GM12878 (cell line): ENCODE measurements around the gene FAM184B. TPM values are rescaled to one million over a fixed set of nuclear protein-coding genes. Genes with fewer than 3 reads are reported as not detected.
A peak's percentile ranks its signal among the peaks of the same experiment; 100 is the strongest.

Source experiments
- ATAC-seq: fragments of 200-7000 bp; cut with Tn5 transposase; 3 replicates; pipeline ENCODE4 v1.9.1; 2020; ENCODE audit warnings: mild to moderate bottlenecking, moderate library complexity
- BruUV-seq: library from RNA; stranded (reverse); fragments of 400-500 nt; replicated peaks from 2 replicates; lab custom pipeline; 2021; lab: Mats Ljungman, UMichigan
- CTCF ChIA-PET: fragments of 300-600 bp; sonication (Branson Sonifier 250); formaldehyde crosslinking; extraction: SDS; loops from one replicate; lab custom pipeline; 2021; ENCODE audit warnings: inconsistent platforms; lab: Yijun Ruan, JAX
- POLR2A ChIA-PET: fragments of 350-600 bp; formaldehyde crosslinking; extraction: SDS; loops from one replicate; lab custom pipeline; 2021; ENCODE audit warnings: inconsistent platforms; lab: Charles Lee
- RAD21 ChIA-PET: fragments of 300-600 bp; sonication (Branson Sonifier 250); formaldehyde crosslinking; loops from one replicate; lab custom pipeline; 2023; ENCODE audit warnings: antibody characterized with exemption; ENCODE audit not compliant: unreplicated experiment; lab: Charles Lee
- SMC1A ChIA-PET: fragments of 300-600 bp; sonication (Branson Sonifier 250); formaldehyde crosslinking; loops from one replicate; lab custom pipeline; 2023; ENCODE audit not compliant: unreplicated experiment, uncharacterized antibody; lab: Charles Lee
- DNase-seq: peaks from one replicate; pipeline ENCODE4 v3.0.0-alpha.2; 2011; ENCODE audit warnings: low read depth, low spot score
- FAIRE-seq: peaks from 3 replicates; lab custom pipeline; 2011; peaks lifted over from hg19 to GRCh38; lab: Jason Lieb, UNC
- H2AFZ ChIP-seq: 2 replicates; pipeline ENCODE4 v1.6.0; 2011; ENCODE audit warnings: low read depth, low read length, control low read depth; ENCODE audit not compliant: control insufficient read depth
- H3K27ac ChIP-seq: 2 replicates; pipeline ENCODE4 v1.5.1; 2011; ENCODE audit warnings: control low read depth; ENCODE audit not compliant: control insufficient read depth, insufficient read depth
- H3K27me3 ChIP-seq, 2 experiments: replicated peaks in 1 of 2; 2 replicates each; pipeline versions ENCODE4 v1.6.0 to v1.6.1; 2011; ENCODE audit warnings: low read length in 1 of 2; ENCODE audit not compliant: control insufficient read depth in 2 of 2, insufficient read depth in 2 of 2
- H3K36me3 ChIP-seq, 2 experiments: 2 replicates each; pipeline ENCODE4 v1.5.1; 2011; ENCODE audit warnings: low read length in 1 of 2; ENCODE audit not compliant: control insufficient read depth in 2 of 2, insufficient read depth in 2 of 2
- H3K4me1 ChIP-seq: 2 replicates; pipeline ENCODE4 v1.6.1; 2011; ENCODE audit warnings: mild to moderate bottlenecking, low read length, moderate library complexity, mixed read lengths; ENCODE audit not compliant: control insufficient read depth, insufficient read depth
- H3K4me2 ChIP-seq: 2 replicates; pipeline ENCODE4 v1.6.0; 2011; ENCODE audit warnings: control low read depth; ENCODE audit not compliant: control insufficient read depth, insufficient read depth
- H3K4me3 ChIP-seq: fragments of 200-600 bp; sonication (generic); 2 replicates; pipeline ENCODE4 v1.5.1; 2016
- H3K79me2 ChIP-seq: 2 replicates; pipeline ENCODE4 v1.6.0; 2011; ENCODE audit warnings: low read length; ENCODE audit not compliant: control insufficient read depth, insufficient read depth
- H3K9ac ChIP-seq: 2 replicates; pipeline ENCODE4 v1.8.0; 2011; ENCODE audit warnings: low read length, control low read depth, mixed read lengths; ENCODE audit not compliant: control insufficient read depth, insufficient read depth
- H3K9me3 ChIP-seq: replicated peaks from 3 replicates; pipeline ENCODE4 v1.5.1; 2011; ENCODE audit warnings: mild to moderate bottlenecking, low read length; ENCODE audit not compliant: control insufficient read depth, insufficient read depth
- H4K20me1 ChIP-seq: 2 replicates; pipeline ENCODE4 v1.6.0; 2011; ENCODE audit not compliant: control insufficient read depth, insufficient read depth
- CEBPZ ChIP-seq: fragments of 150-350 bp; IDR thresholded peaks from 2 replicates; pipeline ENCODE4 v1.6.1; 2016; ENCODE audit warnings: low read depth, low read length
- CHD1 ChIP-seq: IDR thresholded peaks from 2 replicates; pipeline ENCODE4 v1.6.1; 2012; ENCODE audit warnings: low read depth, low read length, improper control_type of control experiment
- JUNB ChIP-seq: IDR thresholded peaks from 2 replicates; pipeline ENCODE4 v1.6.1; 2016; ENCODE audit warnings: antibody characterized with exemption, mild to moderate bottlenecking
- RUNX3 ChIP-seq: IDR thresholded peaks from 2 replicates; pipeline ENCODE4 v1.6.1; 2012; ENCODE audit warnings: low read length, inconsistent platforms
- YBX1 ChIP-seq: fragments of 450-650 bp; IDR thresholded peaks from 2 replicates; pipeline ENCODE4 v1.6.1; 2016; ENCODE audit warnings: antibody characterized with exemption
- WGBS: methylation state at CpG from one replicate; pipeline ENCODE4 v1.1.6; 2016; ENCODE audit warnings: low lambda C conversion rate; ENCODE audit not compliant: insufficient replicate concordance, insufficient coverage; ENCODE audit errors: missing lambda C conversion rate; 5-methylcytosine and 5-hydroxymethylcytosine counted together
- in situ Hi-C: fragments of 300-500 bp; cut with MboI; formaldehyde crosslinking; loops from 9 replicates; pipeline ENCODE4 v1.14.3; 2018; ENCODE audit warnings: mixed read lengths
- intact Hi-C: fragments of 100-400 bp; cut with micrococcal nuclease; formaldehyde crosslinking; loops from one replicate; pipeline ENCODE4 v1.14.2; 2022; ENCODE audit not compliant: unreplicated experiment
- polyA plus RNA-seq, 11 experiments: library from polyadenylated mRNA; depleted of rRNA in 4 of 11; unstranded in 6 of 11; stranded (reverse) in 5 of 11; fragments of >200 nt; fragmentation: Nextera tagmentation in 4 of 11; fragmentation: Illumina TruSeq in 1 of 11; extraction: Ambion mirVana in 4 of 11; extraction: Trizol in 1 of 11; gene quantifications; 1 replicate in 1 of 11; 2 replicates in 10 of 11; pipeline versions ENCODE4 v1.2.1 to v1.2.3, GENCODE V29; 2011 to 2016; ENCODE audit warnings: inconsistent platforms in 2 of 11, missing spikeins in 2 of 11, low read depth in 1 of 11
- total RNA-seq, 4 experiments: library from RNA; depleted of rRNA in 3 of 4; stranded (reverse); fragments of >200 nt in 3 of 4; fragmentation: Illumina TruSeq in 1 of 4; extraction: Trizol in 1 of 4; gene quantifications; 2 replicates each; pipeline versions ENCODE4 v1.2.1 to v1.2.3, GENCODE V29; 2013 to 2021
- TF ChIP-seq, protein P1 (sequence below): fragments of 450-650 bp; IDR thresholded peaks from 2 replicates; pipeline ENCODE4 v1.6.1; 2016; ENCODE audit warnings: mild to moderate bottlenecking

FAM184B gene
- total and polyA plus RNA-seq, 10 of the 15 experiments (the other 5 are each of a cell fraction or from before 2014, with no cell fraction given): under 0.01 TPM; not detected in 9

DNA sequence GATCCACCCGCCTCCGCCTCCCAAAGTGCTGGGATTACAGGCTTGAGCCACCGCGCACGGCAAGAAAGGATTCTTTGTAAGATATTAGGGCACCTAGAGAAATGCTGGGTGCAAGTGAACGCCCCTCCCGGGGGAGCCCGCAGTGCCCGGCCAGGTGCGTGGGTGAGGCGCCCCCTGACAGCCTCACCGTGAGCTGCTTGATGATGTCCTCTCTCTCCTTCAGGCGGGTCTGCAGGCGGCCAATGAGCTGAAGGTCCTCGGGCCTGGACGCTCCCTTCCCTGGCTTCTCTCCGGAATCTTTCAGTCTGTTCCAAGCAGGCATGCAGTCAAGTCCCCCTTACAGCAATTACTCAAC lies 145.1 kb downstream of the FAM184B start:
- in situ Hi-C loops (loop anchor here (5.0 to 10.0 kb wide), 2 partner anchors 89 to 958 kb away; no protein-coding TSS in a partner anchor), intact Hi-C loops (loop anchor here (2.0 to 5.0 kb wide), 2 partner anchors 172 to 956 kb away; no protein-coding TSS in a partner anchor)
- WGBS: 87% methylated on average over 17 of the region's 17 CpGs

More for the DNA sequence above, 145.1 kb downstream of the FAM184B start:
- ChIA-PET CTCF (interaction anchor here (0.9 to 4.9 kb wide), 8 partner anchors 11 to 172 kb away, joined by 3 to 70 read pairs (median 4); no protein-coding TSS in a partner anchor), RAD21 (interaction anchor here (3.7 kb wide), 1 partner anchor 87 kb away, joined by 17 read pairs; no protein-coding TSS in a partner anchor), POLR2A (interaction anchor here (0.6 kb wide), 1 partner anchor 43 kb away, joined by 4 read pairs; no protein-coding TSS in a partner anchor), SMC1A (interaction anchor here (0.6 to 3.8 kb wide), 5 partner anchors 40 to 169 kb away, joined by 3 to 32 read pairs (median 7); no protein-coding TSS in a partner anchor)
- Histone ChIP-seq H3K36me3 (peaks cover 0 to 4% of the 10 kb centered on the region in 2 experiments; a peak in 3 of 4 replicates), H3K4me3 (no peak overlapping the region), H4K20me1 (no peaks in the 10 kb centered on the region), H3K9me3 (no peaks in the 10 kb centered on the region), H3K79me2 (no peaks in the 10 kb centered on the region), H2AFZ (no peak overlapping the region), H3K27me3 (no peaks in the 10 kb centered on the region), H3K9ac (no peak overlapping the region), H3K4me1 (no peaks in the 10 kb centered on the region), H3K4me2 (no peak overlapping the region), H3K27ac (no peak overlapping the region)
- DNase-seq (no peak), ATAC-seq (peak; percentile 26), FAIRE-seq (no peak)
- TF ChIP-seq CEBPZ: no peak
- no peak for TF ChIP-seq CHD1
- no peak for TF ChIP-seq YBX1
- TF ChIP-seq, protein P1, sequence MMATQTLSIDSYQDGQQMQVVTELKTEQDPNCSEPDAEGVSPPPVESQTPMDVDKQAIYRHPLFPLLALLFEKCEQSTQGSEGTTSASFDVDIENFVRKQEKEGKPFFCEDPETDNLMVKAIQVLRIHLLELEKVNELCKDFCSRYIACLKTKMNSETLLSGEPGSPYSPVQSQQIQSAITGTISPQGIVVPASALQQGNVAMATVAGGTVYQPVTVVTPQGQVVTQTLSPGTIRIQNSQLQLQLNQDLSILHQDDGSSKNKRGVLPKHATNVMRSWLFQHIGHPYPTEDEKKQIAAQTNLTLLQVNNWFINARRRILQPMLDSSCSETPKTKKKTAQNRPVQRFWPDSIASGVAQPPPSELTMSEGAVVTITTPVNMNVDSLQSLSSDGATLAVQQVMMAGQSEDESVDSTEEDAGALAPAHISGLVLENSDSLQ: no peak
- TF ChIP-seq RUNX3: no peak
- no peak for TF ChIP-seq JUNB
- BruUV-seq: no TSS peak
